ENCODE data around the gene CLN6.

Gene CLN6

GRCh38 chr15:68229386-68230156, at the start of gene CLN6:
TSS of gene CLN6 (minus strand) at chr15:68229728. CDS start at chr15:68229584, 144 bp downstream.
- no peaks in the 10 kb centered on the region for H3K27me3 ChIP-seq
- H3K9me3 ChIP-seq = no peaks in the 10 kb centered on the region
- no peak for TF ChIP-seq CTCF (IDR thresholded peaks at IDR 0.05)
- peak within 1 kb of the TSS; percentile 83 to 99 for H3K4me3 ChIP-seq
- DNase-seq = peak; percentile 70 to 89
- H3K36me3 ChIP-seq = no peaks in the 10 kb centered on the region
- H3K4me1 ChIP-seq = peaks cover 0 to 19% (median 13%) of the 10 kb centered on the region in 4 donors
- intact Hi-C loops (cut with DNase I; ENCODE audit: low total_unique reads) = no loop called here
- H3K27ac ChIP-seq = peak within 1 kb of the TSS; percentile 59 to 72

- no peak for TF ChIP-seq CTCF (IDR thresholded peaks at IDR 0.05)
- H3K27me3 ChIP-seq = no peaks in the 10 kb centered on the region
- H3K27ac ChIP-seq = peak overlapping the region; percentile 87 to 99
- DNase-seq = no peak
- H3K4me3 ChIP-seq = peak overlapping the region; percentile 68 to 82
- H3K36me3 ChIP-seq = no peaks in the 10 kb centered on the region
- peaks cover 0 to 58% (median 36%) of the 10 kb centered on the region in 4 donors for H3K4me1 ChIP-seq
- intact Hi-C loops (cut with DNase I; ENCODE audit: low total_unique reads) = no loop called here
- no peaks in the 10 kb centered on the region for H3K9me3 ChIP-seq
Observed at GRCh38 chr15:68278595-68279405, 49.3 kb upstream of the CLN6 start.

- intact Hi-C loops (cut with DNase I; ENCODE audit: low total_unique reads) = no loop called here
- no peaks in the 10 kb centered on the region for H3K9me3 ChIP-seq
- peak overlapping the region; percentile 68 to 82 for H3K4me3 ChIP-seq
- no peaks in the 10 kb centered on the region for H3K36me3 ChIP-seq
- peak overlapping the region; percentile 87 to 99 for H3K27ac ChIP-seq
- DNase-seq = no peak
- TF ChIP-seq CTCF (IDR thresholded peaks at IDR 0.05) = peak; percentile 23 to 38
- H3K4me1 ChIP-seq = peaks cover 0 to 57% (median 38%) of the 10 kb centered on the region in 4 donors
- H3K27me3 ChIP-seq = no peaks in the 10 kb centered on the region
Observed at GRCh38 chr15:68278345-68278594, 48.7 kb upstream of the CLN6 start.

GRCh38 chr15:68277603-68278344, 48.2 kb upstream of the CLN6 start, which contains the start of gene FEM1B:
TSS of gene FEM1B (plus strand) at chr15:68277745. CDS start at chr15:68278418, 673 bp downstream.
- Histone ChIP-seq H3K27ac (peak within 1 kb of the TSS; percentile 87 to 99), H3K4me3 (peak within 1 kb of the TSS; percentile 68 to 82), H3K9me3 (no peaks in the 10 kb centered on the region), H3K36me3 (no peaks in the 10 kb centered on the region), H3K27me3 (no peaks in the 10 kb centered on the region), H3K4me1 (peaks cover 0 to 57% (median 43%) of the 10 kb centered on the region in 4 donors)
- no peak for TF ChIP-seq CTCF (IDR thresholded peaks at IDR 0.05)
- DNase-seq = peak; percentile 89 to 95
- intact Hi-C loops (cut with DNase I; ENCODE audit: low total_unique reads) = no loop called here

- Histone ChIP-seq H3K4me1 (peaks cover 0 to 61% (median 45%) of the 10 kb centered on the region in 4 donors), H3K9me3 (no peaks in the 10 kb centered on the region), H3K27ac (peak overlapping the region; percentile 87 to 99), H3K36me3 (no peaks in the 10 kb centered on the region), H3K4me3 (peak overlapping the region; percentile 68 to 82), H3K27me3 (no peaks in the 10 kb centered on the region)
- intact Hi-C loops (cut with DNase I; ENCODE audit: low total_unique reads) = no loop called here
- DNase-seq = peak in 1 of 2 donors; percentile 54
- TF ChIP-seq CTCF (IDR thresholded peaks at IDR 0.05) = no peak
Observed at GRCh38 chr15:68277131-68277602, 47.6 kb upstream of the CLN6 start.

Measured in tibial artery (tissue), 4 donors.